ENCODE data around the gene PPARGC1A.

PPARGC1A gene

DNA sequence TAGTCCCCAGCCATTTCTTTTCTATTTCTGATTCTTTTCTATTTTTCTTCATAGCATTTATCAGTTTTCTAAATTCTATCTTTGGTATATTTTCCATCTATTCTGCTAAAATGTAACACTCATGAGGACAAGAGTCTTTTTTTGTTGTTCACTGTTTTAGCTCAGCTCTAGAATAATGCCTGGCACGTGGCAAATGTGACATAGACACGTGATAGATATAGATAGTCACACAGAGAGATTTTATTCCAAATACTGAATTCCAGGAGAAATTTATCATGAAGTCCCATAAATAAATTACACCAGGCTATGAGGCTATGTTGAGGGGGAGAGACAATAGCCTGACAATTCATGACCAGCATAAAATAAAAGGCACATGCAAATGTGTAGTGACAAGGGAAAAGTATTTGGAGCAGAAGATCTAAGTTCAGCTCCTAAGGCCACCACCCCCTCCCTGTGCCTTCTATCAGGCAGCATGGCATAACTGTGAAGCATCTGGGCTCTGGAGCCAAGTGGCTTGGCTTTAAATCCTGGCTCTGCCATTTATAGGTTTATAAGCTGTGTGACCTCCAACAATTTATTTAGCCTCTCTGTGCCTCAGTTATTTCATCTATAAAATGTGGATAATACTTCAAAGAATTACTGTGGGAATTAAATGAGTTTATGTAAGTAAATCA, 25.7 kb upstream of the PPARGC1A start:
- no peak for DNase-seq (ENCODE audit: insufficient read length, low spot score)
- TF ChIP-seq SPI1 (IDR thresholded peaks at IDR 0.05; ENCODE audit: low read depth, low read length) (no peak), POU2F2 (IDR thresholded peaks at IDR 0.05; ENCODE audit: low read depth, low read length) (no peak)
- no peak for FAIRE-seq

DNA sequence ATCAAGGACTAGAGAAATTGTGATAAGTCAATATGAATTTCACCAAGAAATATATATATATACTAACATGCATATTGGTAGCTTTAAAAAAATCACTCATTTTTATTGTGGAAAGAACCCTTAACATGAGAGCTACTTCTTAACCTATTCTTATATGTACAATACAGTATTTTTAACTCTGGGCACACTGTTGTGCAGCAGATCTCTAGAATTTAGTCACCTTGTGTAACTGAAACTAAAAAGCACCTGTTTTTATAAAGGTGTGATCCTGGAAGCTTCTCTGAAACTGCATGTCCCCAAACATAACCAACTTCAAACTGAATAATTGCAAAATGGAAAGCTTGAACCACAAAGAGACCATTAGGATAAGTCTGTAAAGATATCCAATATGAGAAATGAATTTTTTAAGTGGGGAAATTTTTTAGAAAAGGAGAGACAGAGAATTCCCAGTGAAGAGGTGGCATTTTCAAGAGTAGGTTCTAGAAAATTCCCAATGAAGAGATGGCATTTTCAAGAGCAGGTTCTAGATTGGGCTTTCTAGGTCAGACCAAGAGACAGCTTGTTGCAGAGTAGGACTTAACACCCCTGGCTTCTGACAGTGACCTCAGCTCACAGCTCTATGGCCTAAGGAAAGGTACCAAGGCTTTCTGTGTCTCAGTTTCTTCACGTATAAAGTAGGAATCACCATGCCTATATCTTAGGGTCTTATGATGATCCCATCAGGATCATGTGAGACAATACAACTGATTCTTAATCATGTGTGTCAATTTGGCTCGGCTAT, 22.0 kb upstream of the PPARGC1A start:
- no peak for FAIRE-seq
- TF ChIP-seq POLR2AphosphoS5 (IDR thresholded peaks at IDR 0.05; ENCODE audit: low read depth, low read length) (no peak), POU2F2 (IDR thresholded peaks at IDR 0.05; ENCODE audit: low read depth, low read length) (no peak), POLR2A (IDR thresholded peaks at IDR 0.05; ENCODE audit: low read depth, low read length) (no peak), PAX5 (IDR thresholded peaks at IDR 0.05; ENCODE audit: insufficient read depth, low read length, severe bottlenecking) (no peak), SPI1 (IDR thresholded peaks at IDR 0.05; ENCODE audit: low read depth, low read length) (no peak), TAF1 (IDR thresholded peaks at IDR 0.05; ENCODE audit: low read depth, low read length) (no peak)
- DNase-seq (ENCODE audit: insufficient read length, low spot score), result no peak

DNA sequence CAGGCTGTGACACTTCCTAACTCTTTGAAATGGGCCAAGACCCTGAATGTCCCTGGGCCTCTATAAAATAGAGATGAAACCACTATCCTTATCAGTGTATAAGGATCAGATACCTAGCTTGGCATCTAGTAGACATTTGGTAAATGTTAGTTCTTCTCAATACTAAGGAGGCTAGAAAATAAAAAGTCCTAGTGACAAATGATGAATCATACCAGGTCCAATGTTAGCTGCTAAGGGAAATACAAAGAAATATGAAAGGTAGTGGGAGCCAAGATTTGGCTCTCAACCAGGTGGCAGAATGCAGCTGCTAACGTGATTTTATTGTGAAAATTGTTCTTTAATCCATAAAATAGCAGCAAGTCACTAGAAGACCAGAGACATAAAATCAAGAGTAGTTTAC, 19.8 kb upstream of the PPARGC1A start:
- no peak for FAIRE-seq

DNA sequence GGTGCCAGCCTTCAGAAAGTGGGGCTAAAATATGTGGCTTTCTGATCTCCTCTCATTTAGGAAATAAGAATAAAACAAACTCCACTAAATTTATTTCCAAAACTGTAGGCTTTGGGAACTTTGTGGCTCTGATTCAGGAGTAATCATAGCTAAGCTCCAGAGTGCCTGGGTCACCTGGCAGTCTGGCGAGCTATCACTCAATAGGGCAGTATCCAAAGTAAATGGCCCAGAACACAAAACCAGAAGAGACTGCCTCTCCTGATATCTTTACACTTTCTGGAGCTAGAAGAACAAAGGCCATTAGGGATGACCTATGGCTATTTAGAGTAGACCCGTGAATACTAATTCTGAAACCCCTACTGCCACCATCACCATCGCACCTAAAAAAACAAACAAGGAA, 17.0 kb upstream of the PPARGC1A start:
- no peak for DNase-seq (ENCODE audit: insufficient read length, low spot score)
- TF ChIP-seq SPI1 (IDR thresholded peaks at IDR 0.05; ENCODE audit: low read depth, low read length) (no peak), POU2F2 (IDR thresholded peaks at IDR 0.05; ENCODE audit: low read depth, low read length) (no peak), TAF1 (IDR thresholded peaks at IDR 0.05; ENCODE audit: low read depth, low read length) (no peak), POLR2AphosphoS5 (IDR thresholded peaks at IDR 0.05; ENCODE audit: low read depth, low read length) (no peak), POLR2A (IDR thresholded peaks at IDR 0.05; ENCODE audit: low read depth, low read length) (no peak), PAX5 (IDR thresholded peaks at IDR 0.05; ENCODE audit: insufficient read depth, low read length, severe bottlenecking) (no peak)
- no peak for FAIRE-seq

More for the DNA sequence above, 19.8 kb upstream of the PPARGC1A start:
- TF ChIP-seq TAF1 (IDR thresholded peaks at IDR 0.05; ENCODE audit: low read depth, low read length) (no peak), POLR2AphosphoS5 (IDR thresholded peaks at IDR 0.05; ENCODE audit: low read depth, low read length) (no peak), SPI1 (IDR thresholded peaks at IDR 0.05; ENCODE audit: low read depth, low read length) (no peak), POU2F2 (IDR thresholded peaks at IDR 0.05; ENCODE audit: low read depth, low read length) (no peak), PAX5 (IDR thresholded peaks at IDR 0.05; ENCODE audit: insufficient read depth, low read length, severe bottlenecking) (no peak), POLR2A (IDR thresholded peaks at IDR 0.05; ENCODE audit: low read depth, low read length) (no peak)
- no peak for DNase-seq (ENCODE audit: insufficient read length, low spot score)

DNA sequence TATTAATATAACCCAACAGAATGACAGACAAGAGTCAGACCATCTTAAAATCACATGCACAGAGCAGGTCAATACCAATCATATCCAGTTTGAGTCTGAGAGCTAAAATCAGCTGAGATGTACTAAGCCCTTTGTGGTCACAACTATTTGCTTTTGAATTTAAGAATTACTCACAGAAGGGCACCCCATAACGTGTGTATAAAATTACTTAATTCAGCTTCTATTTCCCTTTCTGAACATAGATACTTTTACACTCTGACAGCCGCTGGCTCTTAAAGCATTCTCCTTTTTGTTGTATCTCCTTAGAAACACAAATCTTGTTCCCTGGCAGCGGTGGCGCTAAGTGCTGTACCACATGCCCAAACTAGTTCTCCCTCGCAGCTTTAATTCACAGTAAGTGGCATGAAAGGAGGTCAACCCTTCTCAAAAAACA, 14.8 kb upstream of the PPARGC1A start:
- FAIRE-seq (no peak), DNase-seq (ENCODE audit: insufficient read length, low spot score) (no peak)
- no peak for TF ChIP-seq SPI1 (IDR thresholded peaks at IDR 0.05; ENCODE audit: low read depth, low read length)
- no peak for TF ChIP-seq TAF1 (IDR thresholded peaks at IDR 0.05; ENCODE audit: low read depth, low read length)
- TF ChIP-seq POLR2A (IDR thresholded peaks at IDR 0.05; ENCODE audit: low read depth, low read length), result no peak
- no peak for TF ChIP-seq POU2F2 (IDR thresholded peaks at IDR 0.05; ENCODE audit: low read depth, low read length)
- TF ChIP-seq PAX5 (IDR thresholded peaks at IDR 0.05; ENCODE audit: insufficient read depth, low read length, severe bottlenecking), result no peak
- no peak for TF ChIP-seq POLR2AphosphoS5 (IDR thresholded peaks at IDR 0.05; ENCODE audit: low read depth, low read length)

DNA sequence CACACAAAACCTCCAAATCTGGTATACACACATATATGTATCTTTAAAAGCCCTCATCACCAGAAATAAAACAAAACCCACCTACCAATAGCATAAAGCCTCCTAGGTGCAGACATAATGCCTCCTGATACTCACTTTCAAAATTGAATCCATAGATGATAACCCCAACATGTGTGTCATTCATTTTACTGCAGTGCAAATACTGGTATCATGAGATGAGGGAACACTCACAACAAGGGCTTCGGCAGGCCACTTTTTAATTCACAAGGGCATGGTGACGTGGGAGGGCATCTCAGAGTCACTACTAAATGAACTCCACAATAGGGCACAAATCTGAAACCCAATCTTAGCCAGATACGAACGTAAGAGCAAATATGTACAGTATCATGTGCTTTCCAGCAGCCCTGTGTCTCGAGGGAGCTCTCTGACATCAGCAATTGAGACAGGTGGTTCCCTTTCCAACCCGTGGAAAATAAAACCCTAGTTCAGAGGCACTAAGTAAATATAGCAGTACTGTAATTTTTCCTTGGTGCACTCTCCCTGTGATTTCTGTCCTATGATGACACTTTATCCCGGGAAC, 14.1 kb upstream of the PPARGC1A start:
- TF ChIP-seq SPI1 (IDR thresholded peaks at IDR 0.05; ENCODE audit: low read depth, low read length) (no peak), POLR2A (IDR thresholded peaks at IDR 0.05; ENCODE audit: low read depth, low read length) (no peak), POLR2AphosphoS5 (IDR thresholded peaks at IDR 0.05; ENCODE audit: low read depth, low read length) (no peak), PAX5 (IDR thresholded peaks at IDR 0.05; ENCODE audit: insufficient read depth, low read length, severe bottlenecking) (no peak), POU2F2 (IDR thresholded peaks at IDR 0.05; ENCODE audit: low read depth, low read length) (no peak), TAF1 (IDR thresholded peaks at IDR 0.05; ENCODE audit: low read depth, low read length) (no peak)
- DNase-seq (ENCODE audit: insufficient read length, low spot score), result no peak
- FAIRE-seq, result no peak

DNA sequence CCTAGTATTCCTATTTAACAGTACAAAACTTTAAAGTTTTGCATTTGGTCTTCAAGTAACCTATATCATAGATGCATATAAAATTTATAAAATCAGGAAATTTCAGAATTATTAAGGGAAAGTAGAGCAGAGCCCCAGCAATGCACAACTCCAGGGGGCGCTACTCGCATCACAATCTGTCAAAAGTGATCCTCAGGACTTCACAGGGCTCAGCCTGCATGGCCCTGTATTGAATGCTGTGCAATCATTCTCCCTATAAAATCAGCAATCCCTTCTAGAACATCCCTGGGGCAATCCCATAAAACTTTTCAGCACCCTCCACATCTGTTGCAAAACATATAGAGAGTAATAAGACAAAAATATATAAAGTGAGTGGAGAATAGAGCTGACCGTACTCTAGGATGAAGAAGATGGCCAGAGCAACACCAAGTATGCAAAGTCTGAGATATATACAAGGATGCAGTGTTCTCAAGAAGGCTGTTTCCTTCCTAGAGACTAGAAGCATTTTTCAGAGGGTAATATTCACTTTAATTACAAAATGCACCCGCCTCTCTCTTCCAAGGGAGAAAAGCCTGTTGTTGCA, 12.5 kb upstream of the PPARGC1A start:
- no peak for TF ChIP-seq SPI1 (IDR thresholded peaks at IDR 0.05; ENCODE audit: low read depth, low read length)
- no peak for TF ChIP-seq POU2F2 (IDR thresholded peaks at IDR 0.05; ENCODE audit: low read depth, low read length)
- TF ChIP-seq TAF1 (IDR thresholded peaks at IDR 0.05; ENCODE audit: low read depth, low read length), result no peak
- TF ChIP-seq POLR2AphosphoS5 (IDR thresholded peaks at IDR 0.05; ENCODE audit: low read depth, low read length), result no peak
- no peak for TF ChIP-seq POLR2A (IDR thresholded peaks at IDR 0.05; ENCODE audit: low read depth, low read length)
- TF ChIP-seq PAX5 (IDR thresholded peaks at IDR 0.05; ENCODE audit: insufficient read depth, low read length, severe bottlenecking), result no peak
- no peak for DNase-seq (ENCODE audit: insufficient read length, low spot score)
- FAIRE-seq, result no peak

DNA sequence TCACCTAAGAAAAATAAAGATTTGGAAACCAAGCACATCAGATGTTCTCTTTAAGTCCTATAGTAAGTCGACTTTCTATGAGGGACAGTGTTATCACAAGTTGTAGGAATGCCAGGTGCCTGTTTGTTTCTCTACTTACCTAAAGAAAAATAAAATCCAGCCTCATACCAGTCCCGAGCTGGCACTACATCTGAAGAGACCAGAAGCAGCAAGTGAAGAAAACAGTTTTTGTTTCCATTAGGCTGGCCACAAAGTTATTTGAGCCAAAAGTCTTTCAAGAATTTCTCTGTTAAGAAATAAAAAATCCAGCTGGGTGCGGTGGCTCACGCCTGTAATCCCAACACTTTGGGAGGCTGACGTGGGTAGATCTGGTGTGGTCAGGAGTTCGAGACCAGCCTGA, 10.8 kb upstream of the PPARGC1A start:
- FAIRE-seq, result no peak
- TF ChIP-seq PAX5 (IDR thresholded peaks at IDR 0.05; ENCODE audit: insufficient read depth, low read length, severe bottlenecking) (no peak), POLR2AphosphoS5 (IDR thresholded peaks at IDR 0.05; ENCODE audit: low read depth, low read length) (no peak), TAF1 (IDR thresholded peaks at IDR 0.05; ENCODE audit: low read depth, low read length) (no peak), POLR2A (IDR thresholded peaks at IDR 0.05; ENCODE audit: low read depth, low read length) (no peak), POU2F2 (IDR thresholded peaks at IDR 0.05; ENCODE audit: low read depth, low read length) (no peak), SPI1 (IDR thresholded peaks at IDR 0.05; ENCODE audit: low read depth, low read length) (no peak)

DNA sequence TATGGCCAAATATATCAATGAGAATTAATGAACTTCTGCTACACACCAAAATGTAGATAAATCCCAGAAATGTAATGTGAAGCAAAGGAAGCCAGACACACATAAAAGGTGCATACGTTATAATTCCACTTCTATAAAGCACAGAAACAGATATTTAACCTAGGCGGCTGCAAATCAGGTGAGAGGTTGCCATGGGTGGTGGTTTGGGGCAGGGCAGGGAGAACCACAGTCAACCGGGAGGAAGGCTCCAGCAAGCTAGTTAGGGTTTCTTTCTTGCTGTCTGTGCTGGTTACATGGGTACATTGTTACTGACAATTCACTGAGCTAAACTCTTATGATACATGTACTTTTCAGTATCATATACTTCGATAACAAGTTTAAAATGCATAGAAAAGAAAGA, 9.7 kb upstream of the PPARGC1A start:
- DNase-seq (ENCODE audit: insufficient read length, low spot score) (no peak), FAIRE-seq (no peak)
- TF ChIP-seq SPI1 (IDR thresholded peaks at IDR 0.05; ENCODE audit: low read depth, low read length) (no peak), PAX5 (IDR thresholded peaks at IDR 0.05; ENCODE audit: insufficient read depth, low read length, severe bottlenecking) (no peak), POLR2AphosphoS5 (IDR thresholded peaks at IDR 0.05; ENCODE audit: low read depth, low read length) (no peak), POU2F2 (IDR thresholded peaks at IDR 0.05; ENCODE audit: low read depth, low read length) (no peak)

More for the DNA sequence above, 10.8 kb upstream of the PPARGC1A start:
- DNase-seq (ENCODE audit: insufficient read length, low spot score), result no peak
